ENCODE measurements around the gene RBM15B.

The RBM15B gene

GRCh38 chr3:51445544-51446280 is 54.6 kb downstream of the RBM15B start:
- H3K36me3 ChIP-seq (ENCODE audit: insufficient read depth, low read length), result peaks cover 43% of the 10 kb centered on the region

More at GRCh38 chr3:51445544-51446280, 54.6 kb downstream of the RBM15B start:
- Histone ChIP-seq H3K4me2 (ENCODE audit: insufficient read depth, low read length) (no peak overlapping the region), H3K27ac (ENCODE audit: low read length) (no peak overlapping the region), H4K20me1 (ENCODE audit: insufficient read depth, low read length) (peaks cover 10% of the 10 kb centered on the region; the same call in 1 of the 2 replicates), H3K9ac (ENCODE audit: low read depth, low read length) (no peak overlapping the region), H3K4me1 (ENCODE audit: insufficient read depth, low read length) (no peaks in the 10 kb centered on the region), H3K4me3 (ENCODE audit: low read depth in 1 of 2, low read length in 2 of 2) (no peak overlapping the region), H2AFZ (ENCODE audit: low read depth, low read length) (no peak overlapping the region), H3K9me3 (ENCODE audit: insufficient read depth, low read length, severe bottlenecking) (no peaks in the 10 kb centered on the region), H3K27me3 (ENCODE audit: insufficient read depth, low read length, poor library complexity) (no peaks in the 10 kb centered on the region), H3K79me2 (ENCODE audit: insufficient read depth, low read length) (peaks cover 56% of the 10 kb centered on the region)
- TF ChIP-seq CTCF (IDR thresholded peaks at IDR 0.05; ENCODE audit: borderline replicate concordance, extremely low read depth, low read length, poor library complexity, severe bottlenecking) (no peak), EZH2 (IDR thresholded peaks at IDR 0.05; ENCODE audit: borderline replicate concordance, low read depth, low read length, severe bottlenecking) (no peak)
- ATAC-seq (ENCODE audit: insufficient read depth, low read depth), result no peak
- no peak for DNase-seq
